DMS53 treated with DMSO at 0.1 percent for 48 hours (cell line): Measurements from ENCODE around the gene LHFPL3.

Experiments used
- DNase-seq: peaks from one replicate; lab custom pipeline; 2025; ENCODE audit not compliant: unreplicated experiment; lab: John Stamatoyannopoulos, UW

The LHFPL3 gene

GRCh38 chr7:104838537-104839299, 510.3 kb downstream of the LHFPL3 start:
- DNase-seq = no peak

DNA sequence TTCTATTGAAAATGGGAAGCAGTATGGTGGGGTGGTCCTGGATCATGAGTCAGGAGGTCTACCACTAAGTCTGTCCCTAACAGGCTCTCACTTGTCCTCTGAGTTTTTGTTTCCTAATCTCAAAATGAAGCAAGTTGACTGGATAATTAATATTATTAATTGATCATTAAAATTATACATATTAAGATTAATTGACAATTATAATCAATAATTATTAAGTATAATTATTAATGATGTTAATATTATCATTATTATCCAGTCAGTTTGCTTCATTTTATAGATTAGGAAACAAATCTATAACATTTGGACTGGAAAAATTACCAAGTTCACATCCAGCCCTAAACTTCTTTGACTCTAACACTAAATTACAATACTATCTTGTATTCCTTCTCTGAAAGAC, 511.4 kb downstream of the LHFPL3 start:
- DNase-seq = no peak

DNA sequence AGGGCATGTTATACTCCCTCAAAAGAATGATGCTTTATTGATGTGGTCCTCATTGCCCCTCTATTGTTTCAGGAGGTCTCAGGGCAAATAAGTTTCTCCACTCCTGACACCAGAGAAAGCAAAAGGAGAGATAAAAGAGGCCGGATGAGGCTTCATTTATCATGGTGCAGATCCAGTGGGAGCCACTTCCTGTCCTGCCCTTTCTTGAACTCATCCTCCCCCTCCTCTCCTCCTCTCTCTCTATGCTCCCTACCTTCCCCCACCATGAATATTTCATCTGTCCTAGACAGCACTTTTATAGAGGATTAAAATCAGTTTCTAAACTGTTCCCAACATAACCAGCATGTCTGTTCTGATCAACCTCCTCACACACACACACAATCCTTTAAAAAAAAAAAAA, 513.4 kb downstream of the LHFPL3 start:
- DNase-seq = no peak

- no peak for DNase-seq
These were observed 514.8 kb downstream of the LHFPL3 start for GRCh38 chr7:104843198-104843597.

DNA sequence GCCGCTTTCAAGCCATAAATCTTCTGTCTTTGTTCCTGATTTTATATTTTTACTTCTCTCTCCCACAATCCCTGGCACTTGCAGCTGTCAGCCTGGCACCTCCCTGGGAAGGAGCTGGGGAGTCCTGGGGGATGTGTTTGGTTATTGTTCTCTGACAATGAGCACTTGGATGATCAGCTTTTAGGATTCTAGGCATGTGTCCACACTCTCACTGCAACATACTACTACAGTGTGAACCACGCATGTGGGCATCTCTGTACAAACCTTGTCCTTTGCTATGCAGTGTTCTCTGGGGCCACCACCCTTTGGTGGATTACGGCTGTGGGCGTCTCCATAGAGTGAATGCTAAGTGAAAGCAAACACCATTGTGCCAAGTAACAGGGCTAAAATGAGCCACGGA, 517.2 kb downstream of the LHFPL3 start:
- DNase-seq = no peak

DNA sequence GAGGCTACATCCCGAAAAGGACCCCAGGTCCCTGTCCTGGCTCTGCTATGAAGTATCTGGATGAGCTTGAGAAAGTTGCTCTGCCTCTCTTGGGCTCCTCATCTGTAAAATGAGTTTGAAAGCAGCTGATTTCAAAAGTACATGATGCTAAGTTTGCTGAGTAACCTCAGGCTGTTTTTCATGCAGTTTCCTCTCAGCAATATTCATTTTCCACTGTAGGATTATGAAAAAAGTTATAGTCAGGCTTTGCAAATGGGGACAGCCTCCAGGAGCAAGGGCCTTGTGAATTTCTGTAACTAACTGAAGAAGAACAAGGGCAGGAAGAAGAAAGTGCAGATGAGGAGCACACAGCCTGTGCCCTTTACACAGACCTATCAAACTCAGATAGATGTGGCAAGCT, 518.3 kb downstream of the LHFPL3 start:
- no peak for DNase-seq

DNA sequence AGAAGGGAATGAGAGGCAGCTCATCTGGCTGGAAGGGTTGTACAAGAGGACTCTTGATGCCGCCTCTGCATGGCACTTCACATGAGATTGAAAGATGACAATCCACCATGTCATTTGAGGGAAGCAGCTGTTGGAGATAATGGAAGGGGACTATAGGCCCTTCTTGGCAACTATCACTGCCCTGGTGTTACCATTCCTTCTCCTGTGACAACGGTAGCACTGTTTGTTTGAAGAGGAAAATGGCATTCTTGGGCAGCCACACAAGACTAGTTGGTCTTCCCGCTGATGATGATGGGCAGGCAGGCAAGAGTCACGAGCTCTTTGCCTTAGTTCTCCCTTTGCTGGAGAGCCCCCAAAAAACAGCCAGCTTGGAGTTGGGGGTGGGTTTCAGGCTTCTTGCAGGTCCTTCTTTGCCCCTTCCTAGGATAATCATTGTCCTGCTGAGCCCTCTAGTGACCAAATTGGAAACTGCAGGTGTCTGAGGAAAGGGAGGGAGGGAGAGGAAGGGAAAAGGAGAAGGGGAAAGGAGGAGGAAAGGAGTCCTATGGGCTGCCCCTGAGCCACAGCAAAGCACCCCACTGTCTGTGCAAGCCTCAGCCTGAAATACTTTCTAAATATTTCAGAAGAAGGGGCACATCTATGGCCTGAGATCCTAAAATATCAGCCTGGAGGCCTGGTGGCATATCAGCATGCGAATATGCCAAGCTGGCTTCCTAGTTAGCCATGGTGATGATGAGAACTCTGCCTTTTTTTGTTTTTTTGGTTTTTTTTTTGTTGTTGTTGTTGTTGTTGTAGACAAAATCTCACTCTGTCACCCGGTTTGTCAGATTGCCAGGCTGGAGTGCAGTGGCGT, 520.0 kb downstream of the LHFPL3 start:
- DNase-seq = peak; percentile 45

GRCh38 chr7:104850374-104850773, 522.0 kb downstream of the LHFPL3 start:
- no peak for DNase-seq

- DNase-seq = no peak
These were observed 522.9 kb downstream of the LHFPL3 start for GRCh38 chr7:104851268-104851667.

DNA sequence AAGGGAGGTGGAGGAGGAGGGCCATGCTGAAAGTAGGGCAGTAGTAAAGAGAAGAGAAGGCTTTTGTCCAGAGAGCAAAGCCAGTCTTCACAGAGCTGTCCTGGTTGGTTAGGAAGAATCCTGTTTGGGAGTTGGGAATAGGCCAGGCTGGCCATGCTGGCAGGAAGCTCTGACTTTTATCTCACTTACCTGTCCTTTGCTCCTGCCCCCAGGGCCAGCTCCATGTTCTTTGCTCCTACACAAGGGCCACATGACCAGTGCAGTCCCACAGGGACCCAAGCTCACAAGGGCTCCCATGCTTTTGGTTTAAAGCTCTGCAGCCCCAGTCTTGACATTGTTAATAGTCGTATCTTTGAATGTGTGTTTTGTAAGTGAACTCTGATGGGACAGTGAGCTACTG, 524.0 kb downstream of the LHFPL3 start:
- DNase-seq = no peak

DNA sequence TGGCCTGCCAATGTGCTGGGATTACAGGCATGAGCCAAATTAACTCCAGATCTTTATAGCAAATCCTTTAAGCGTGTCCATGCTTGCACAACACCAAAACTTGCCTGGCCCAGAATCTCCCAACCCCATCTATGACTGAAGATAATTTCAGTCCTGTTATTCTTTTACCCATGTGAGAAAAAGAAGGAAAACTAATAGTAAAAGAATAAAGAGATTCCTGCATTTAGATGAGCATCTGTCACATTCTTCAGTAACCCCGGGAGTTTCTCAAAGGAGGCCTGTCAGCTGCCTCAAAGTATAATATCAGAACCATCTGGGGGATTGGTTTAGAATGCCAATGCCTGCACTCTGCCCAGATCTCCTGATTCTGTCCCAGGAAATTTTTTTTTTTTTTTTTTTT, 527.5 kb downstream of the LHFPL3 start:
- DNase-seq = no peak

- DNase-seq = no peak
These were observed 529.3 kb downstream of the LHFPL3 start for GRCh38 chr7:104857458-104858425.

DNA sequence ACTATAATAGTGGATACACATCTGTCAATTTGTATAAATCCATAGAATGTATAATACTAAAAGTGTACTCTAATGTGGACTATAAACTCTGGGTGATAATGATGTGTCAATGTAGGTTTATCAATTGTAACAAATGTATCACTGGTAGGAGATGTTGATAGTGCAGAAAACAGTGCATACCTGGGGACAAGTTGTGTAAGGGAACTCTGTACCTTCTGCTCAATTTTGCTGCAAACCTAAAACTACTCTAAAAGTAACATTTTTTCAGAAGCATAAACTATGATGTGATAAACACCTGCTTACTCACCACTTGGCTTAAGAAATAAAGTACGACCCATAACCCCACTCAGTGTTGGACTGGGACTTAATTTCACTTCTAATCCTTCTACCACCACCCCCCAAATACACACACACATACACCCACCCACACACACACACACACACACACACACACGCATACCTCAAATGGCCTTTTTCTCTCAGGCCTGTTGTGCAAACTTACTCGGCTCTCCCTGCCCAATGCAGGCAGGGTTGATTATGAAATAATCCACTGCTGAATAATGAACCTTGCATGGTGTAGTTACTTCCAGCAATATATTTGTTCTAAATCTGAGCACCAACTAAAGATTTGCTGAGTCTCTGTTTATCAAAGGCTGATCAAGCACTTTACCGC, 531.5 kb downstream of the LHFPL3 start:
- no peak for DNase-seq

DNA sequence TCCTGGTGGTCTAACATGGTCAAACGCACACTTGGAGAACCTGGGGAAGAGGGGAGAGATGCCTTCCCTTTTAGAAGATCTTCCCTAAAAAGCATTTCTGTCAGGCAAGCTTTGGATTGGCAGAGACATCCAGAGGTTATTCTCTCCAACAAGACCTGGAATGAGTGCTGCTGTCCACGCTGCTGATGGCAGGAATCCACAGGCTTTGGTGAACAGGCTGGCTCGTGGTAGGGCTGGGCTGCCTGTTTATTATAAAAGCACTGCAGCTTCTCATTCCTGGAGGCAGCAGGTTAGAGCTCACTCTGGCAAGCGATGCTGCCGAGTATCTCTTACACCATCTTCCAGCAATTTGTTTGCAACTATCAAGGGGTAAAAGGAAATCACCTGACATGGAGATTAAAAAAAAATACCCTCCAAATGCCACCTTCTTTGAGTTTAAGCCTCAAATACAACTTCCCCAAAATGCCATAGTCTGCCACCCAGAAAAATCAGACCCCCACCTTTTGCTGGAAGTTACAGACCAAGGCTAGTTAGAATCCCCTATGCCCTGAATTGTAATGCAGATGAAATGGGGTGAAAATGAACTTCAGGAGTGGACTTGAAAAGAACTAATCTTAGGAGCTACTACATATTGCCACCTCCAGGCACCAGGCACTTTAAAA, 533.5 kb downstream of the LHFPL3 start:
- no peak for DNase-seq

- no peak for DNase-seq
These were observed 534.3 kb downstream of the LHFPL3 start for GRCh38 chr7:104862719-104863118.

- no peak for DNase-seq
These were observed 545.0 kb downstream of the LHFPL3 start for GRCh38 chr7:104873401-104873800.

GRCh38 chr7:104878577-104878976, 550.2 kb downstream of the LHFPL3 start:
- DNase-seq = no peak

GRCh38 chr7:104883248-104883717, 554.9 kb downstream of the LHFPL3 start:
- DNase-seq = no peak

- DNase-seq = peak; percentile 95
These were observed 555.5 kb downstream of the LHFPL3 start for GRCh38 chr7:104883718-104884452.
